HG03565 (cell line): Measurements from ENCODE around the gene SUN3.
"Not testable (repeated sequence)": the region's sequence is repeated elsewhere in the genome, so short reads cannot be mapped to it uniquely, and the experiment has no call there.

Experiments
- ATAC-seq: cut with Tn5 transposase; IDR thresholded peaks from one replicate; pipeline ENCODE4 v1.9.1; 2021; ENCODE audit warnings: mild to moderate bottlenecking, moderate library complexity; ENCODE audit not compliant: unreplicated experiment

The SUN3 gene

DNA sequence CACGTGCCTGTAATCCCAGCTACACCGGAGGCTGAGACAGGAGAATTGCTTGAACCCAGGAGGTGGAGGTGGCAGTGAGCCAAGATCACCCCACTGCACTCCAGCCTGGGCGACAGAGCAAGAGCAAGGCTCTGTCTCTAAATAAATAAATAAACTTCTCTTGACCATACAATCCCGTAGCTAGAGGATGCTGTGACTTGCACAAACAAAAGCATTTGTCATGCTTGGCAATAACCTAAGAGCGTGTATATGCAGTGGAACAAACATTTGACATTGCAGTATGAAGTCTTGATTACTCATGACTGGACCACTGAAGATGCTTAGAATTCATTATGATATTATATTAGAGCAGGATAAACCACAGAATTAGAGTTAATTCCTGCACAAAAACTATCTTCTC, 5.0 kb upstream of the SUN3 start:
- no peak for ATAC-seq

DNA sequence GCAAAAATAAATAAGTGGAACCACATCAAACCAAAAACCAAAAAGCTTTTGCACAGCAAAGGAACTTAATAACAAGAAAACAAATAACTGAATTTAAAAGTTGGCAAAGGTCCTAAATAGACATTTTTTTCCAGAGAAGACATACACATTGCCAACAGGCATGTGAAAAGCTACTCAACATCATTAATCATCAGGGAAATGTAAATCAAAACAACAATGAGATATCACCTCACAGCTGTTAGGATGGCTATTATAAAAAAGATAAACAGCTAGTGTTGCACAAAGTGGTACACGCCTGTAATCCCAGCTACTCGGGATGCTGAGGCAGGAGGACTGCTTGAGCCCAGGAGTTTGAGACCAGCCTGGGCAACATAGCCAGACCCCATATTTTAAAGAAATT, 2.2 kb upstream of the SUN3 start:
- ATAC-seq: no peak

- no peak for ATAC-seq
Measured at GRCh38 chr7:48025624-48026023, 3.3 kb downstream of the SUN3 start.

DNA sequence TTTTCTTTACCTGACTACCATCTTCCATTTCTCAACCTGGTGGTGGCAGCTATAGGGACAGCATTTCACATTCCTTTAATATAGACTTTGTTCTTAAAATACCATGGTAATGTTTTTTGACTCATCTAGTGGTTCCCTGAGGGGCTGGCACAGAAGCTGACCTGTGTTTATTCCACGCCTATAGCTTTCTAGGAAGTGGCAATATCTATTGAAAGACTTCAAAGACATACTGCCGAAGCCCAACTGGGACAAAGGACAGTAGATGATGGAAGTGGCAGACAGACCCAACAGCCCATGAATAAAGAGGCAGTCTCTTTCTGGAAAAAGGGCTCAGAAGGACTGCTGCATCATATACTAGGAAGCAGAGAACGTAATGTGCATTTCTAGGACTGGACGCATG, 11.2 kb downstream of the SUN3 start:
- no peak for ATAC-seq

DNA sequence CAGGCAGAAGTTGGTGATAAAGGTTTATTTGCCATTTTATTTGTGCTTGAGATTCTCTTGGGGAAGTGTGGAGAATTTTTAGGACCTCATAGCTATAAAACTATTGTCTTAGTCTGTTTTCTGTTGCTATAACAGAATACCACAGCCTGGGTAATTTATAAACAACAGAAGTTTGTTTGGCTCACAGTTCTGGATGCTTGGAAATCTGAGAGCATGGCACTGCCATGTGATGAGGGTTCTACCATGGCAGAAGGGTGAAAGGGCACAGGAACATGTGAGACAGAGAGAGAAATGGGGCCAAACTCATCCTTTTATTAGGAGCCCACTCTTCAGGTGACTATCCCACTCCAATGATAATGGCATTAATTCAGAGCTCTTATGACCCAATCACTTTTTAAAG, 12.3 kb downstream of the SUN3 start:
- no peak for ATAC-seq

- no peak for ATAC-seq
Measured at GRCh38 chr7:48011951-48012350, 17.0 kb downstream of the SUN3 start.

- ATAC-seq: no peak
Measured at GRCh38 chr7:48011323-48011722, 17.6 kb downstream of the SUN3 start.

- no peak for ATAC-seq
Measured at GRCh38 chr7:48009954-48010353, 19.0 kb downstream of the SUN3 start.

DNA sequence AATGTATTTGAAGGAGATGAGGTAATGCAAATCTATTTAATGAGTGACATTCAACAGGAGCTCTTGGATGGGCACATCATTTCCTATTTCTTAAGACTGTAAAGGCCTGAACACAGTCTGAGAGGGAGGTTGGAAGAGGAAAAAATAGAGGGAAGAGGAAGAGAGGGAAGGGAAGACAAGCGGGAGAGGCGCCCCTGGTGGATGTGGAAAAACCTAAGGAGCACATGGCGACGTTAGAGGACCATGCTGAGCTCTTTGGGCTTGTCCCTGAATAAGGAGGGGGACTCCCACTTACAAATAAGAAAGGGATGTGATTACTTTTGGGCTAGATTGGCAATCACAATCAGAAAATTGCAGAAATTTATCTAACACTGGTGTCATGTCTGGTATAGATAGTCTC, 19.6 kb downstream of the SUN3 start:
- no peak for ATAC-seq

DNA sequence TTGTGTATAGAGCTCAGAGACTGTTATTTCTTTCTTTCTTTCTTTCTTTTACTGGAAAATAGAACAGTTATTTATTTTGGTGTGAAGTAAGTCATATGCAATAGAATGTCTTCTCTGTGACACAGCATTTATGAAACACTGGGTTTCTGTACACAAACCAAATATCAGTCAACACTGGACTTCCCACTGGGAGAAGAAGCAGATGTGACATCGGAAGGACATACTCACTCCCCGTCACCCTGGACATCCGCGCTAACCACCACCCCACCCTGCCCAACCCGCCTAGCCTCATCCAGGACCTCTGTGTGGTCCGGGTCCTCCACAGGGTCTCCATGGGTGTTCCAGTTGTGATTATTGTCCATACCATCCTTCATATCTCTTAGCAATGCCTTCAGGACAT, 22.0 kb downstream of the SUN3 start:
- ATAC-seq: no peak

GRCh38 chr7:48004638-48005037, 24.3 kb downstream of the SUN3 start:
- peak; percentile 48 for ATAC-seq

DNA sequence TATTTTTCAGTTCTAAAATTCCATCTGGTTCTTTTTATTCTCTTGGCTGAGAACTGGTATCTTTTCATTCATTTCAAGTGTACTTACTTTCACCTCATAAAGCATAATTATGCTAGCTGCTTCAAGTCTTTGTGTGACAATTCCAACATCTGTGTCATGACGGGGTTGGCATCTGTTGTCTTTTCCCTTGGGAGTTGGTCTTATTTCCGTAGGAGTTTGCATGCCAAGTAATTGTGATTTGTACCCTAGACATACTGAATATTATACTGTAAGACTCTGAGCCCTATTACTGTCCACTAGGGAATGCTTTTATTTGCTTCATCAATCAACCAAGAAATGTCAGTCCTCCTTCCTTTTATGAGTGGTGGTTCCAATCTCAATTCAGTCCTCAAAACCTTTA, 24.9 kb downstream of the SUN3 start:
- no peak for ATAC-seq

- ATAC-seq: not testable (repeated sequence)
Measured at GRCh38 chr7:48000164-48000563, 28.7 kb downstream of the SUN3 start.

DNA sequence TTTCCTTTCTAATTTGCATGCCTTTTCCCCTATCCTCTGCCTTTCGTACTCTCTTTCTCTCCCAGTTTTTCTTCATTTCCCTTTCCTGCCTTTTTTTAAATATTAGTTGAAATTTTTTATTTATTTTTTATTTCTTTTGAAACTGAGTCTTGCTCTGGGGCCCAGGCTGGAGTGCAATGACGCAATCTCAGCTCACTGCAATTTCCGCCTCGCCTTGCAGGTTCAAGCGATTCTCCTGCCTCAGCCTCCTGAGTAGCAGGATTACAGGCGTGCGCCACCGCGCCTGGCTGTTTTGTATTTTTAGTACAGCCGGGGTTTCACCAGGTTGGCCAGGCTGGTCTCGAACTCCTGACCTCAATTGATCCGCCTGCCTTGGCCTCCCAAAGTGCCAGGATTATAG, 29.5 kb downstream of the SUN3 start:
- no peak for ATAC-seq

- no peak for ATAC-seq
Measured at GRCh38 chr7:47992446-47992845, 36.5 kb downstream of the SUN3 start.

- peak; percentile 95 for ATAC-seq
Measured at GRCh38 chr7:47991741-47992311, 37.1 kb downstream of the SUN3 start.

GRCh38 chr7:47991270-47991669, 37.6 kb downstream of the SUN3 start:
- ATAC-seq: no peak

- ATAC-seq: no peak
Measured at GRCh38 chr7:47990592-47990991, 38.3 kb downstream of the SUN3 start.

GRCh38 chr7:47989607-47990400, 39.1 kb downstream of the SUN3 start:
- not testable (repeated sequence) for ATAC-seq

- no peak for ATAC-seq
Measured at GRCh38 chr7:47988496-47989386, 40.2 kb downstream of the SUN3 start.

DNA sequence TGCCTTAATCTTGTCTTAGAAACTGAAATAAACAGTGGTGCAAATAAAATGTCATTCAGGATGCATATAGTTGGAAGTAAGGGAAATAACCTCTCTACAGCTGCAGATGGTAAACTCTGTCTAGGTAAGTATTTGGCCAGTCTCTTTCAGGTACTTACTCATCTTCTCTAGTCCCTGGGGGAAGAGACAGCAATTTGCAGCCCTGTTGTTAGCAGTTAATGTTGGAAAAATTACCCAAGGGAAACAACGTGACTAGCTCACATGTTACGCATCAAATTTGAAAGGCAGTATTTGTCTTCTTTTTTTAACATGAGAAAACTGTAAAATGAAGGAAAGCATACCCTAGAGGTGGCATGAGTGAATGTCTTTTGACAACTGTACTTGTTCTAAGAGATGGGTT, 46.3 kb downstream of the SUN3 start:
- ATAC-seq: no peak

DNA sequence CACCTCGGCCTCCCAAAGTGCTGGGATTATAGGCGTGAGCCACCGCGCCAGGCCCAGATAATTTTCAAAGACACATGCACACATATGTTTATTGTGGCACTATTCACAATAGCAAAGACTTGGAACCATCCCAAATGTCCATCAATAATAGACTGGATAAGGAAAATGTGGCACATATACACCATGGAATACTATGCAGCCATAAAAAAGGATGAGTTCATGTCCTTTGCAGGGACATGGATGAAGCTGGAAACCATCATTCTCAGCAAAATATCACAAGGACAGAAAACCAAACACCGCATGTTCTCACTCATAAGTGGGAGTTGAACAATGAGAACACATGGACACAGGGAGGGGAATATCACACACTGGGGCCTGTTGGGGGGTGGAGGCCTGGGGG, 48.3 kb downstream of the SUN3 start:
- not testable (repeated sequence) for ATAC-seq
